B cell (primary cell): ENCODE data around the gene TSKU. TPM values are rescaled to one million over a fixed set of nuclear protein-coding genes. Genes with fewer than 3 reads are reported as not detected.

ENCODE experiments used
- ATAC-seq: fragments of 200-7000 bp; cut with Tn5 transposase; one replicate; pipeline ENCODE4 v1.10.0; 2021; ENCODE audit warnings: low read depth, mild to moderate bottlenecking, moderate number of reproducible peaks, moderate library complexity
- CTCF ChIA-PET: fragments of 350-600 bp; sonication (Branson Sonifier 250); formaldehyde crosslinking; loops from one replicate; lab custom pipeline; 2021; ENCODE audit warnings: antibody characterized with exemption, inconsistent platforms; lab: Charles Lee
- POLR2A ChIA-PET: fragments of 350-600 bp; sonication (Branson Sonifier 250); formaldehyde crosslinking; loops from one replicate; lab custom pipeline; 2021; ENCODE audit warnings: antibody characterized with exemption; lab: Charles Lee
- DNase-seq: peaks from one replicate; pipeline ENCODE4 v3.0.0; 2013
- H2AFZ ChIP-seq: 2 replicates; pipeline ENCODE4 v1.6.1; 2012; ENCODE audit warnings: mild to moderate bottlenecking, low read depth, low read length; ENCODE audit not compliant: insufficient read depth, poor library complexity, severe bottlenecking
- H3K27ac ChIP-seq, 2 donors: 1 replicate in 1 of 2; 2 replicates in 1 of 2; pipeline ENCODE4 v1.5.1; 2012 to 2013; ENCODE audit warnings: low read length in 2 of 2, mild to moderate bottlenecking in 2 of 2, moderate library complexity in 1 of 2
- H3K27me3 ChIP-seq, 4 experiments: fragments of 200-600 bp in 1 of 4; sonication (generic) in 1 of 4; replicated peaks in 1 of 4; 1 replicate in 2 of 4; 2 replicates in 2 of 4; pipeline versions ENCODE4 v1.6.1 to v1.7.0; 2013 to 2016; ENCODE audit warnings: low read length in 3 of 4, mild to moderate bottlenecking in 2 of 4, mixed read lengths in 1 of 4, moderate library complexity in 1 of 4; ENCODE audit not compliant: insufficient read depth in 4 of 4, control insufficient read depth in 3 of 4; ENCODE audit errors: control extremely low read depth in 1 of 4
- H3K36me3 ChIP-seq, 2 experiments: replicated peaks in 1 of 2; 1 replicate in 1 of 2; 2 replicates in 1 of 2; pipeline versions ENCODE4 v1.6.1 to v1.7.1; 2013; ENCODE audit warnings: low read length in 1 of 2; ENCODE audit not compliant: insufficient read depth in 2 of 2, control insufficient read depth in 1 of 2; ENCODE audit errors: control extremely low read depth in 1 of 2, extremely low read depth in 1 of 2
- H3K4me1 ChIP-seq, 2 donors: fragments of 200-600 bp in 1 of 2; sonication (generic) in 1 of 2; 1 replicate in 1 of 2; 2 replicates in 1 of 2; pipeline versions ENCODE4 v1.5.1 to v1.6.1; 2013 to 2017; ENCODE audit warnings: low read length in 2 of 2; ENCODE audit not compliant: control insufficient read depth in 2 of 2, insufficient read depth in 2 of 2
- H3K4me2 ChIP-seq: replicated peaks from 2 replicates; pipeline ENCODE3; 2012; ENCODE audit warnings: mild to moderate bottlenecking, low read depth, low read length; ENCODE audit not compliant: poor library complexity, severe bottlenecking
- H3K4me3 ChIP-seq, 5 experiments: fragments of 200-600 bp in 1 of 5; sonication (generic) in 1 of 5; 1 replicate in 3 of 5; 2 replicates in 2 of 5; pipeline versions ENCODE4 v1.5.1 to v1.7.0; 2011 to 2016; ENCODE audit warnings: low read length in 4 of 5, mild to moderate bottlenecking in 4 of 5, low read depth in 2 of 5, control low read depth in 1 of 5, moderate library complexity in 1 of 5; ENCODE audit not compliant: insufficient read depth in 1 of 5; ENCODE audit errors: control extremely low read depth in 1 of 5, extremely low read depth in 1 of 5
- H3K79me2 ChIP-seq: fragments of 200-600 bp; sonication (generic); one replicate; pipeline ENCODE4 v1.6.0; 2016; ENCODE audit warnings: low read length; ENCODE audit not compliant: control insufficient read depth, insufficient read depth
- H3K9ac ChIP-seq: fragments of 200-600 bp; sonication (generic); 2 replicates; pipeline ENCODE4 v1.6.1; 2017; ENCODE audit warnings: mild to moderate bottlenecking, low read length, moderate library complexity
- H3K9me3 ChIP-seq, 3 donors: one replicate each; pipeline versions ENCODE4 v1.6.1 to v1.7.1; 2013; ENCODE audit warnings: low read length in 2 of 3; ENCODE audit not compliant: control insufficient read depth in 2 of 3, insufficient read depth in 1 of 3; ENCODE audit errors: control extremely low read depth in 1 of 3
- H4K20me1 ChIP-seq: 2 replicates; pipeline ENCODE4 v1.6.0; 2012; ENCODE audit warnings: mild to moderate bottlenecking, low read length; ENCODE audit not compliant: insufficient read depth, control insufficient read depth, poor library complexity, severe bottlenecking
- H3K27ac Mint-ChIP-seq: one replicate; pipeline ENCODE4 v1.8.0; 2021; ENCODE audit warnings: mixed read lengths
- H3K27me3 Mint-ChIP-seq: one replicate; pipeline ENCODE4 v1.8.0; 2021; ENCODE audit warnings: mixed read lengths
- H3K4me1 Mint-ChIP-seq: one replicate; pipeline ENCODE4 v1.8.0; 2021; ENCODE audit warnings: mixed read lengths
- H3K4me3 Mint-ChIP-seq: one replicate; pipeline ENCODE4 v1.8.0; 2021; ENCODE audit warnings: mixed read lengths
- H3K9me3 Mint-ChIP-seq: one replicate; pipeline ENCODE4 v1.8.0; 2022; ENCODE audit warnings: mixed read lengths; ENCODE audit not compliant: insufficient read depth
- CTCF ChIP-seq: fragments of 200-600 bp; IDR thresholded peaks from one replicate; pipeline ENCODE4 v1.8.0; 2022; ENCODE audit warnings: antibody characterized with exemption, mild to moderate bottlenecking
- EZH2 ChIP-seq: IDR thresholded peaks from 2 replicates; pipeline ENCODE4 v1.6.1; 2012; ENCODE audit warnings: borderline replicate concordance, low read depth, mild to moderate bottlenecking, moderate library complexity, low read length; ENCODE audit not compliant: insufficient read depth, poor library complexity, severe bottlenecking
- WGBS: methylation state at CpG from one replicate; pipeline ENCODE4 v1.1.5; 2013; ENCODE audit warnings: missing lambda C conversion rate; ENCODE audit not compliant: insufficient coverage; 5-methylcytosine and 5-hydroxymethylcytosine counted together
- intact Hi-C: fragments of 100-400 bp; cut with micrococcal nuclease; formaldehyde crosslinking; loops from one replicate; pipeline ENCODE4 v1.10.0; 2022
- polyA plus RNA-seq: library from polyadenylated mRNA; depleted of rRNA; stranded (reverse); fragments of >200 nt; gene quantifications from 2 replicates; pipeline ENCODE4 v1.2.3, GENCODE V29; 2012
- total RNA-seq, 2 donors: library from RNA; stranded (reverse); fragments of 120-200 nt in 1 of 2; gene quantifications; 1 replicate in 1 of 2; 2 replicates in 1 of 2; pipeline versions ENCODE4 v1.2.3 to v1.2.4, GENCODE V29; 2013 to 2022

TSKU gene
- total and polyA plus RNA-seq, 2 donors (not counting 1 experiment from before 2014, with no cell fraction given), result not detected

GRCh38 chr11:76762867-76763572 is 20.1 kb upstream of the TSKU start:
- no peak for TF ChIP-seq CTCF
- TF ChIP-seq EZH2, result no peak
- no peak overlapping the region for H3K27ac ChIP-seq
- Mint-ChIP-seq H3K4me3 (no peak overlapping the region), H3K9me3 (no peaks in the 10 kb centered on the region), H3K27ac (no peak overlapping the region), H3K4me1 (no peaks in the 10 kb centered on the region), H3K27me3 (peaks cover 23% of the 10 kb centered on the region)
- H3K9me3 ChIP-seq, result no peaks in the 10 kb centered on the region
- H2AFZ ChIP-seq, result no peak overlapping the region
- WGBS, result 90% methylated on average over 3 of the region's 5 CpGs
- H3K4me1 ChIP-seq, result no peaks in the 10 kb centered on the region
- no peak overlapping the region for H3K4me2 ChIP-seq
- H4K20me1 ChIP-seq, result no peaks in the 10 kb centered on the region
- H3K79me2 ChIP-seq, result no peaks in the 10 kb centered on the region
- no peaks in the 10 kb centered on the region for H3K36me3 ChIP-seq
- intact Hi-C loops, result no loop called here
- no peak for DNase-seq
- ATAC-seq, result no peak
- ChIA-PET POLR2A (no interaction called here), CTCF (no interaction called here)
- H3K27me3 ChIP-seq, result peaks cover 0 to 3% (median 0%) of the 10 kb centered on the region in 4 experiments
- no peak overlapping the region for H3K9ac ChIP-seq
- no peak overlapping the region for H3K4me3 ChIP-seq

GRCh38 chr11:76763573-76764346 is 19.4 kb upstream of the TSKU start:
- no peaks in the 10 kb centered on the region for H3K9me3 Mint-ChIP-seq
- no peak overlapping the region for H3K27ac Mint-ChIP-seq
- 76% methylated on average over 4 of the region's 5 CpGs for WGBS
- Histone ChIP-seq H3K9ac (no peak overlapping the region), H3K27ac (no peak overlapping the region), H3K9me3 (no peaks in the 10 kb centered on the region), H3K4me2 (no peak overlapping the region), H3K27me3 (peaks cover 0 to 3% (median 0%) of the 10 kb centered on the region in 4 experiments), H3K4me1 (no peaks in the 10 kb centered on the region), H3K79me2 (no peaks in the 10 kb centered on the region), H3K4me3 (no peak overlapping the region), H3K36me3 (no peaks in the 10 kb centered on the region), H2AFZ (no peak overlapping the region), H4K20me1 (no peaks in the 10 kb centered on the region)
- no peak for ATAC-seq
- TF ChIP-seq CTCF (no peak), EZH2 (no peak)
- peaks cover 26% of the 10 kb centered on the region for H3K27me3 Mint-ChIP-seq
- DNase-seq, result no peak
- ChIA-PET POLR2A (no interaction called here), CTCF (no interaction called here)
- no peak overlapping the region for H3K4me3 Mint-ChIP-seq
- H3K4me1 Mint-ChIP-seq, result no peaks in the 10 kb centered on the region
- intact Hi-C loops, result no loop called here
